DMS53 treated with DMSO at 0.1 percent for 48 hours (cell line): ENCODE data around the gene PILRB.
"Not testable (repeated sequence)": the region's sequence is repeated elsewhere in the genome, so short reads cannot be mapped to it uniquely, and the experiment has no call there.

ENCODE experiments used
- DNase-seq: peaks from one replicate; lab custom pipeline; 2025; ENCODE audit not compliant: unreplicated experiment; lab: John Stamatoyannopoulos, UW

The PILRB gene

GRCh38 chr7:100353685-100354330, 4.1 kb upstream of the PILRB start:
- DNase-seq: no peak

DNA sequence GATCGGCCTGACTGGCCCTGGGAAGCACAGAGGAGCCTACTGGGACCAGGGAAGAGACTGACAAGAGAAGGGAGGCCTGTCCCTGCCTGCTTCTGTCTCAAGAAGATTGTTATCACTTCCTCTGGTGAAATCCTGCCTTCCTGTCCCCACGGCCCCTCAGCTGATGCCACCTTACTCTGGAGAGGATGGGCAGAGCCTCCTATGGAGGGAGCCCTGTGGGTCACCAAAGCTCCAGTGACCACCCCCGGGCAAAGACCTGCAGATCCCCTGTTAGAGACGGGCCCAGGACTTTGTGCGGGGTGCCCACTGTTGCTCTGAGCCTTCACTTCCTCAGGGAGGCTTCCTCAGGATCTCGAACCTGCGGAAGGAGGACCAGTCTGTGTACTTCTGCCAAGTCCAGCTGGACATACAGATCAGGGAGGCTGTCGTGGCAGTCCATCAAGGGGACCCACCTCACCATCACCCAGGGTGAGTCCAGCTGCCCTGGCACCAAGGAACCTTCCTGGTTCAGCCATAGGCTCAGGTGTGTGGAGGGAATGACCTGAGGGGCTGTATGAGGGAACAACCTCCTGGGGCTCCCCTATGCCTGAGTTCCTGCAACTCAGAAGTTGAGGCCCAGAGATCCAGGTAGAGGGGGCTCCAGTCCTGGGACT, 1.4 kb upstream of the PILRB start:
- no peak for DNase-seq

DNA sequence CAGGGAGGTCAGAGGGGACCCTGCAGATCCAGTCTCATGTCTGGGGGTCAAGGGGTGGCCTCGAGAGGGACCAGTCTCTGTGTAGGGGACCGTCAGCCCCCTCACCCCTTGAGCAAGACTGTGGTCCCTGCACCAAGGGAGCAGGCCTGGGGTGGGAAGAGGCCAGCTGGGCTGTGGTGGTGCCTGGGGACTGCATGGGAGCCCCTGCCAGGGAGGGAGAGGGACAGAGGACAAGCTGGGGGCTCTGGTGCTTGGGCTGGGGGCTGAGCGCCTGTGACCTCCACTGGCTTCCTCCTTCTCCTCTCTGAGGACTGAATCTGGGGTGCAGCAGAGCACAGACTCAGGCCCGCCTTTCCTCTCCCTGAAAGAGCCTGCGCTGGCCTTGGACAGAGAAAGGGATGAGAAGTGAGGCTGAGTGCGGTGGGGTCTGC, 771 bp upstream of the PILRB start:
- no peak for DNase-seq

GRCh38 chr7:100358857-100359212, 918 bp downstream of the PILRB start:
- no peak for DNase-seq

DNA sequence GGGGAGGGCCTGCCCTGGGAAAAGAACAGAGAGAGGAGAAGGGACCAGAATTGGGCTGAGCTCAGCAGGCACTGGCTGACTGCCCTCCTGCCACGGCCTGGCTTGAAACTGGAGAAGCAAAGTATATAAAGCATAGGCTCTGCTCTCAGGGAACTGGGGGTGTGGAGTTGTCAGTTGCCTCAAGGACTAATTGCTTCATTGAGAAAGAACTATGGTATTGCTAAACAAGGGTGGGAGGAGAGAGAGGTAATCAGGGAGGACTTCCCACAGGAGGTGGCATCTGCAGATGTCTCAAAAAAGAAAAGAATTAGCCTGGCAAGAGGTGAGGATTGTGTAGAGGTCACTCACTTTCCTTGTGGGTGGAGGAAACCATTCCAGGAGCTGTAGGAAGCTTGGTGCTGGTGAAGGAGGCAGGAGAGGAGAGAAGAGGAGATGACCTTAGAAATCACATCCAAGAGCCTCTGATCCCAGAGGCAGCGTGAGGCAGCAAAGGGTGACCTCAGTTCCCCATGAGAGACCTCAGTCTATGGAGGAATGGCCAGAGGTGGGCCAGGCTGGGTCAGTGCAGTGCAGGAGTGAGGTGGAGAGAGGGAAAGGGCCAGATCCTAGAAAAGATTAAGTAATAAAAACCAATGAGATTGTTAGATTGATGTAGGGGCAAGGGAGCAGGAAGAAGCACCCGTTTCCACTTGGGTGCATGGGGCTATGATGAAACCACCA, 2.4 kb downstream of the PILRB start:
- no peak for DNase-seq

DNA sequence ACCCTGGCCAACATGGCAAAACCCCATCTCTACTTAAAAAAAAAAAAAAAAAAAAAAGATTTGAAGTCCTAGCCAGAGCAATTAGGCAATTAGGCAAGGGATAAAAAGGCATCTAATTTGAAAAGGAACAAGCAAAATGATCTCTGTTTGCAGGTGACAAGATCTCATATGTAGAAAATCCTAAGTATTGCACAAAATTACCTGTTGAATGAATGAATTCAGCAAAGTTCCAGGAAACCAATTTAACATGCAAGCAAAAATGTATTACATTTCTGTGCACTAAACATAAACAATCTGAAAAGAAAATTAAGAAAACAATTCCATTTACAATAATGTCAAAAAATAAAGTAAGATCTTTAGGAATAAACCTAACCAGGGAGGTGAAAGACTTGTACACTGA, 5.2 kb downstream of the PILRB start:
- DNase-seq: no peak

- DNase-seq: not testable (repeated sequence)
Observed at GRCh38 chr7:100363797-100364196, 5.9 kb downstream of the PILRB start.

- DNase-seq: no peak
Observed at GRCh38 chr7:100364480-100364879, 6.6 kb downstream of the PILRB start.

GRCh38 chr7:100365998-100366367, 8.1 kb downstream of the PILRB start:
- not testable (repeated sequence) for DNase-seq

- DNase-seq: no peak
Observed at GRCh38 chr7:100366411-100367250, 8.7 kb downstream of the PILRB start.

GRCh38 chr7:100367251-100367620, 9.3 kb downstream of the PILRB start:
- no peak for DNase-seq

- DNase-seq: no peak
Observed at GRCh38 chr7:100367676-100368613, 10.0 kb downstream of the PILRB start.

DNA sequence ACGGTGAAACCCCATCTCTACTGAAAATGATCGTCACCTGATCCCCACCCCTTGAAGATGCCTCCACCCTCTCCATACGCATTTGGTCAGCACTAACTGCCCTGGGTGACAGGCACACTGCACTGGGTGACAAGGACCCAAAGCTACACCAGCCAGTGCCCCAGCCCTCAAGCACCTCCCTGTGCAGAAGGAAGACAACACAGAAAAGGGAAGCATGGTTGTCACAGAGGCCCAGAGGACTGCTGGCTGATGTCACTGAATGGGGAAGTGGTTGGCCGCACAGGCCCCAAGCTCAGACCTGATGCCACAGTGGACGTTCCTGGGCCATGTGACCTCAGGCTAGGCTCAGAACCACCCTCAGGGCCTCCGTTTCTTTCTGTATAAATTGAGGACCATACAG, 11.2 kb downstream of the PILRB start:
- DNase-seq: no peak

GRCh38 chr7:100370303-100370702, 12.4 kb downstream of the PILRB start:
- no peak for DNase-seq

DNA sequence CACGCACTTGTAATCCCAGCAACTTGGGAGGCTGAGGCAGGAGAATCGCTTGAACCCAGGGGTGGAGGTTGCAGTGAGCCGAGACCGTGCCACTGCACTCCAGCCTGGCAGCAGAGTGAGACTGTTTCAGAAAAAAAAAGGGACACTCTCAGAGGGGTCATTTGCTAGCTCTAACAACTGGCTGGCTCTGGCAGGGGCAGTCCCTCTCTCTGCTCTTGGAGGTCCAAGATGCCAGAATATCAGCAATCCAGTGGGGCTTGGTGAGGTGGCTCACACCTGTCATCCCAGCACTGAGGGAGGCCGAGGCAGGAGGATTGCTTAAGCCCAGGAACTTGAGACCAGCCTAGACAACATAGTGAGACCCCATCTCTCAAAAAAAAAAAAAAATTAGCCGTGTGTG, 12.8 kb downstream of the PILRB start:
- no peak for DNase-seq

DNA sequence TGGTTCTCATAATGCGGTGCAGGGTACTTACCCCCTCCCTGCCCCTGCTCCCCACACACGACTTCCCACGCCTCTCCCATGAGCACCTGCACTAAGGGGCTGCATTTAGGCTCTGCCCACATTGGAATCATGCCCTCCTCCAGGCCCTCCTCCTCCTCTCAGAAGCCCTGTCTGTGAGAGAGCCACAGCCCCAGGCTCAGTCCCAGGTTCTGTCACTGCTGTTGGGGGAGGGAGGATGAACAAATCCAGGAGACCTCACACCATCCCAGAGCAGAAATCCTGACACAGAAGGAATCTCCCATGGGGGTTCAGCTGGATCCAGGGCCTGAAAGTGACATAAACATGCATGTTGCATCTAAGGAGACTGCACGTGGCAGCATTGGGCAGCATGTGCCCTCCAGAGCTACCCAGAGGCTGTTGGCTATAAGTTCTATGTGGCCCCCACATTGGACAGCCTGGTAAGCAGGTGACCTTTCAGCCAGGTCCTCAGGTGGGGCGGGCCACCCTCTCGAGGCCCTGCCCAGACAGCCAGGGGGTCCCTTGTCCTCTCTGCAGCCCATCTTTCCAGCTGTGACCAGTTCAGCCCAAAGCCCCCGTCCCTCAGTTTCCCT, 13.7 kb downstream of the PILRB start:
- no peak for DNase-seq

DNA sequence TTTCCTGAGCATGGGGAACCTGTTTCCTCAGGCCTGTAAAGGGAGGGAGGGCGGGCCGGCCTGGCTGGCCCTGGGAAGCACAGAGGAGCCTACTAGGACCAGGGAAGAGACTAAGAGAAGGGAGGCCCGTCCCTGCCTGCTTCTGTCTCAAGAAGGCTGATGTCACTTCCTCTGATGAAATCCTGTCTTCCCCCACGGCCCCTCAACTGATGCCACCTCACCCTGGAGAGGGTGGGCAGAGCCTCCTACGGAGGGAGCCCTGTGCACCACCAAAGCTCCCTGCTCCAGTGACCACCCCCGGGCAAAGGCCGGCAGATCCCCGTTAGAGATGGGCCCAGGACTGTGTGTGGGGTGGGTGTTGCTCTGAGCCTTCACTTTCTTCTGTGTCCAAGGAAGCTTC, 14.3 kb downstream of the PILRB start:
- no peak for DNase-seq

GRCh38 chr7:100372694-100373093, 14.8 kb downstream of the PILRB start:
- no peak for DNase-seq

- no peak for DNase-seq
Observed at GRCh38 chr7:100373261-100373831, 15.4 kb downstream of the PILRB start, which contains the start of gene PILRA. Gene PILRA, plus strand, starts transcription at chr7:100373487. Its CDS starts 170 bp downstream, at chr7:100373657.
